ENCODE results near the gene CARD8.

The CARD8 gene

GRCh38 chr19:48176226-48176625, 79.5 kb downstream of the CARD8 start:
- in situ Hi-C loops (cut with MboI; ENCODE audit: low sequenced_read_pairs), result no loop called here

- in situ Hi-C loops (cut with MboI; ENCODE audit: low sequenced_read_pairs), result no loop called here
These were observed 80.1 kb downstream of the CARD8 start for GRCh38 chr19:48175578-48175977.

GRCh38 chr19:48174445-48175030, 81.2 kb downstream of the CARD8 start:
- in situ Hi-C loops (cut with MboI; ENCODE audit: low sequenced_read_pairs), result no loop called here

GRCh38 chr19:48171710-48172109, 84.0 kb downstream of the CARD8 start:
- in situ Hi-C loops (cut with MboI; ENCODE audit: low sequenced_read_pairs), result no loop called here

- in situ Hi-C loops (cut with MboI; ENCODE audit: low sequenced_read_pairs), result no loop called here
These were observed 84.8 kb downstream of the CARD8 start for GRCh38 chr19:48170817-48171347.

- in situ Hi-C loops (cut with MboI; ENCODE audit: low sequenced_read_pairs), result no loop called here
These were observed 85.5 kb downstream of the CARD8 start, which contains the start of the genes LIG1 and ZSWIM9 for GRCh38 chr19:48169939-48170803. Gene LIG1, minus strand, starts transcription at chr19:48170344. Its CDS starts 4,778 bp downstream, at chr19:48165566. Gene ZSWIM9, plus strand, starts transcription at chr19:48170680. Its CDS starts 1,123 bp downstream, at chr19:48171803.

- in situ Hi-C loops (cut with MboI; ENCODE audit: low sequenced_read_pairs), result no loop called here
These were observed 86.2 kb downstream of the CARD8 start for GRCh38 chr19:48169578-48169938.

GRCh38 chr19:48168689-48169088, 87.0 kb downstream of the CARD8 start:
- in situ Hi-C loops (cut with MboI; ENCODE audit: low sequenced_read_pairs), result no loop called here

GRCh38 chr19:48158210-48158790, 97.4 kb downstream of the CARD8 start:
- in situ Hi-C loops (cut with MboI; ENCODE audit: low sequenced_read_pairs), result no loop called here

Data from hTERT RPE-1 (cell line).